ENCODE data around the gene OPRL1.

Gene OPRL1

DNA sequence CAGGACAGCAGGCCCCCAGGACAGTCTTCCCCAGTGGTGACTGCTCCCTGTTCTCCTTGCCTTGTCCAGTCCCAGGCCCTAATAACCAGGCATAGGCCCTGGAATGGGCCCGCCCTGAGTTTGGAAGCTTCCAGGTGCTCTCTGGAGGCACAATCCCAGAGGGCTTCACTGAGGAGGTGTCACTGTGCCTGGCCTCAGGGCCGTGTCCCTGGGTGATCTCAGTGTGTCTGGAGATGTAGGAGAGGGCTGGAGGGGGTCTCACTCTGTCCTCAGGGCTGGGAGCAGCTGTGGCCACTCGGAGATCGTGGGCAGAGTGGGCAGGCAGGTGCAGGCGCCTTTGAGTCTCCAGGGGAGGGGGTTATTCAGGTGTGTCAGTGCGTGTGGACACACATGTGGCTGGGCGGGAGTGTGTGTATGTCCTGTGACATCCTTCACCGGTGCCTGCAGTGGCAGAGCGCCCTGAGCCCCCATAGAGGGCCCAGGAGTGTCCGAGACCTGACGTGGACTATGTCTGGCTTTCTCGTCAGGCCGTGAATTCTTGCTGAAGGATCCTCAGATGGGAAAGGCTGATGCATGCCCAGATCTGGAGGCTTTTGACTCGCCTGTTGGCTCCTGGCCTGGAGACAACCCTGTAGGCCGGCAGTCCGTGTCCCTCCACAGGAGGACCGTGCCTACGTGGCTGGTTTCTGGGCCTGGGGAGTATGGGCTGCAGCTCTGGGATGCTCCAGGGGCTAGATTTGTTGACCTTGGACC, 33.0 kb downstream of the OPRL1 start:
- TF ChIP-seq POLR2AphosphoS5 (IDR thresholded peaks at IDR 0.05; ENCODE audit: low read depth, low read length) = no peak

DNA sequence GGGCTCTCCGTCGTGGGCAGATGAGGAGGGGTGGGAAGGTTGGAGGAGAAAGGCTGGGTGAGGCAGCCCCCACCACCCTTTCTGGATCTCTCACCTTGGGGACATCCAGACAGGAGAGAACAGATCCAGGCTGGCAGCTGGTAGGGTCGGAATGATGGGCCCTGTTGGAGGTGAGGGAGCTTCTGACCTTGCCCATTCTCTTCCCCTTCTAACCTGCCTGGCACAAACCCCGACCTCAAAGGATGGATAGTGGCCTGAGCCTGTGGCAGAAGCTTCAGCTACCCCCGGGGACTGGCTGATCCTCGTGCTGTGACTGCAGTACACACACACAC, 33.5 kb downstream of the OPRL1 start:
- TF ChIP-seq TAF1 (IDR thresholded peaks at IDR 0.05; ENCODE audit: borderline replicate concordance, insufficient read depth, low read length) (no peak), SIN3A (IDR thresholded peaks at IDR 0.05; ENCODE audit: borderline replicate concordance, insufficient read depth, low read length) (no peak)
- TF ChIP-seq, protein P1, sequence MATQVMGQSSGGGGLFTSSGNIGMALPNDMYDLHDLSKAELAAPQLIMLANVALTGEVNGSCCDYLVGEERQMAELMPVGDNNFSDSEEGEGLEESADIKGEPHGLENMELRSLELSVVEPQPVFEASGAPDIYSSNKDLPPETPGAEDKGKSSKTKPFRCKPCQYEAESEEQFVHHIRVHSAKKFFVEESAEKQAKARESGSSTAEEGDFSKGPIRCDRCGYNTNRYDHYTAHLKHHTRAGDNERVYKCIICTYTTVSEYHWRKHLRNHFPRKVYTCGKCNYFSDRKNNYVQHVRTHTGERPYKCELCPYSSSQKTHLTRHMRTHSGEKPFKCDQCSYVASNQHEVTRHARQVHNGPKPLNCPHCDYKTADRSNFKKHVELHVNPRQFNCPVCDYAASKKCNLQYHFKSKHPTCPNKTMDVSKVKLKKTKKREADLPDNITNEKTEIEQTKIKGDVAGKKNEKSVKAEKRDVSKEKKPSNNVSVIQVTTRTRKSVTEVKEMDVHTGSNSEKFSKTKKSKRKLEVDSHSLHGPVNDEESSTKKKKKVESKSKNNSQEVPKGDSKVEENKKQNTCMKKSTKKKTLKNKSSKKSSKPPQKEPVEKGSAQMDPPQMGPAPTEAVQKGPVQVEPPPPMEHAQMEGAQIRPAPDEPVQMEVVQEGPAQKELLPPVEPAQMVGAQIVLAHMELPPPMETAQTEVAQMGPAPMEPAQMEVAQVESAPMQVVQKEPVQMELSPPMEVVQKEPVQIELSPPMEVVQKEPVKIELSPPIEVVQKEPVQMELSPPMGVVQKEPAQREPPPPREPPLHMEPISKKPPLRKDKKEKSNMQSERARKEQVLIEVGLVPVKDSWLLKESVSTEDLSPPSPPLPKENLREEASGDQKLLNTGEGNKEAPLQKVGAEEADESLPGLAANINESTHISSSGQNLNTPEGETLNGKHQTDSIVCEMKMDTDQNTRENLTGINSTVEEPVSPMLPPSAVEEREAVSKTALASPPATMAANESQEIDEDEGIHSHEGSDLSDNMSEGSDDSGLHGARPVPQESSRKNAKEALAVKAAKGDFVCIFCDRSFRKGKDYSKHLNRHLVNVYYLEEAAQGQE (IDR thresholded peaks at IDR 0.05; ENCODE audit: insufficient read depth in 1 of 2, low read depth in 2 of 2, low read length in 2 of 2) = no peak

DNA sequence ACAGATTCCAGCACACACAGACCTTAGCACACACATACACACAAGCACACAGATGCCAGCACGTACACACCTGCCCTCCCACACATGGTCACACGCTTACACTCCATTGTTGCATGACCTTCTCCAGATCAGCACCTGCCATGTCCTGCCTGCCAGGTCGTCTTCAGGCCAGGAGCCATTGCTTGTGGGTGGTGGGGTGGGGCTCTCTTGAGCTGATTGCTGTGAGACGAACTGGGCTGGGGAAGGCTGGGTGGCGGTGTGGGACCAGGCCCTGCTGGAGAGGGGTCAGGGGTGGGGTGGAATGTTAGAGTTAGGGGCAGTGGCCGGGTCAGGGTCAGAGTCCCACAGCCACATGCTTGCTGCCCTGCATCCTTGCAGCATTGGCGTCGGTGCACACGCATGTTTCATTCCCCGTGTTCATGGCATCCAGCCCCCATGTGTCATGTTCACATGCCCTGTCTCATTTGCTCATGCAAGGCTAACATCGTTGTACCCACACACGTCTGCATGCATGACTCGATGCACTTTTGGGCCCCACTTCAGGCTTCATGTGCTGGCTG, 34.0 kb downstream of the OPRL1 start:
- TF ChIP-seq POLR2AphosphoS5 (IDR thresholded peaks at IDR 0.05; ENCODE audit: low read depth, low read length) (no peak), FOXP2 (optimal IDR thresholded peaks at IDR 0.05; ENCODE audit: borderline replicate concordance, extremely low read depth, extremely low read length, insufficient read depth) (no peak), TAF1 (IDR thresholded peaks at IDR 0.05; ENCODE audit: borderline replicate concordance, insufficient read depth, low read length) (no peak), SIN3A (IDR thresholded peaks at IDR 0.05; ENCODE audit: borderline replicate concordance, insufficient read depth, low read length) (no peak)
- TF ChIP-seq, protein P1 (IDR thresholded peaks at IDR 0.05; ENCODE audit: insufficient read depth in 1 of 2, low read depth in 2 of 2, low read length in 2 of 2) = no peak

DNA sequence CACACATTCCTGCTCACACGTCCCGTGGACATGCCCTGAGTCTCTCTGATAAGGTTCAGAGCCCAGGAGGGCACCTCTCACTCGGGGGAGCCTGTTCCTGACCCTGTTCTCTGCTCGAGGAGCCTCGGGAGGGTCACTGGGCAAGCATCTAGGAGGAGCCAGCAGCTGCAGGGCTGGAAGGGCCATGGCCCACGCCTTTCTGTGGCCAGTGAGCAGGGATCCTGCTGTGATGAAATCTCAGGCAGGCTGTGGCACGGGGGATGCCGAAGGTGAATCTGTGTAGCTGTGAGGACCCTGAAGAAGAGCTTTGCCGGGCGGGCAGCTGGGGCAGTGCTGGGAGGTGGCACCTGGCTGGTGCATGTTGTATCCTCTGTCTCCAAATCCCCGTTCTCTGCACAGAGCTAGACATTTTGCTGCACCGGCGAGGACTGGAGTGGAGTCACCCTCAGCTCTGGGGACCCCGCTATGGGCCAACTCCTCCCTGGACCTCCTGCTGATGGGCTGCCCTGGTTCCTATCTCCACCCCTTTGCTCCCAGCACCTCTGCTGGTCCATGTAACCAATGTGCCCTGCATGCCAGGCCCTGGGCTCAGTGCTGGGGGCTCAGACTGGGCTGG, 34.6 kb downstream of the OPRL1 start:
- TF ChIP-seq TAF1 (IDR thresholded peaks at IDR 0.05; ENCODE audit: borderline replicate concordance, insufficient read depth, low read length) (no peak), SIN3A (IDR thresholded peaks at IDR 0.05; ENCODE audit: borderline replicate concordance, insufficient read depth, low read length) (no peak), FOXP2 (optimal IDR thresholded peaks at IDR 0.05; ENCODE audit: borderline replicate concordance, extremely low read depth, extremely low read length, insufficient read depth) (no peak), POLR2AphosphoS5 (IDR thresholded peaks at IDR 0.05; ENCODE audit: low read depth, low read length) (no peak)
- TF ChIP-seq, protein P1 (IDR thresholded peaks at IDR 0.05; ENCODE audit: insufficient read depth in 1 of 2, low read depth in 2 of 2, low read length in 2 of 2) = no peak

DNA sequence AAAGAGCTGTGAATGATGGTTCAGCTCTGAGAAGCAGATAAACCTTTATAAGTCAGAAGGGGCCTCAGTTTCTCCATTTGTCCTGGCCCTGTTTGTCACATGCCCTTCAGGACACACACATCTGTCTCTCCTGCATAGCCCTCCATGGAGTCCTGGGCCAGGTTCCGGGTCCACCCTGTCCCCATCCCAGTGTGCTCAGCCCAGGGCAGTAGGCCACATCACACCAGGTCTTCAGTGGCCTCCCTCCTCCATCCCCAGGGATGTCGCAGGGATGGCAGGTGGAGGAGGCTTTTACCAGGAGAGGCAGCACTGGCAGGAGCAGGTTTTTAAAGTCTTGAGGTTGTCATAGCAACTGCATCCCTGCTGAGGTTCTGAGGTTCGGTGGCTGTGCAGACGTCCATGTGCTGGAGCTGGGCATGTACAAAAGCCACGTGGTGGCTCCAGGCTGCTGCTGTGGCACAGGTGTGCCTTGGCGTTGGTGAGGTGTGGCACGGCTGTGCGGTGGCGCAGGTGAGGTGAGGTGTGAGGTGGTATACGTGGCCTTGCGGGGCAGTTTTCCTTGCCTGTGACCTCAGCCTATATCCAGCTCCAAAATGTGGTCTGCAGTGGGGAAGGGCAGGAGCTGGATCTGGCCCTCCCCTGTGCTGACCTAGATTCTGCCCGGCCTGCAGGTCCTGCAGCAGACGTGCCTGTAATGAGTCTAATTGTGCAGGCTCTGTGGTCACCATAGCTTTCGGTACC, 35.5 kb downstream of the OPRL1 start:
- TF ChIP-seq, protein P1 (IDR thresholded peaks at IDR 0.05; ENCODE audit: insufficient read depth in 1 of 2, low read depth in 2 of 2, low read length in 2 of 2) = no peak
- TF ChIP-seq FOXP2 (optimal IDR thresholded peaks at IDR 0.05; ENCODE audit: borderline replicate concordance, extremely low read depth, extremely low read length, insufficient read depth) (no peak), POLR2AphosphoS5 (IDR thresholded peaks at IDR 0.05; ENCODE audit: low read depth, low read length) (no peak), SIN3A (IDR thresholded peaks at IDR 0.05; ENCODE audit: borderline replicate concordance, insufficient read depth, low read length) (no peak), TAF1 (IDR thresholded peaks at IDR 0.05; ENCODE audit: borderline replicate concordance, insufficient read depth, low read length) (no peak)
